Limb (tissue), 2 donors: ENCODE measurements around the gene APBA1.
"Not testable (repeated sequence)": the region's sequence is repeated elsewhere in the genome, so short reads cannot be mapped to it uniquely, and the experiment has no call there.

ENCODE experiments used
- DNase-seq, 2 donors: peaks; one replicate each; pipeline ENCODE4 v3.0.0-alpha.2; 2016; ENCODE audit errors: extremely low spot score in 2 of 2

Gene APBA1

DNA sequence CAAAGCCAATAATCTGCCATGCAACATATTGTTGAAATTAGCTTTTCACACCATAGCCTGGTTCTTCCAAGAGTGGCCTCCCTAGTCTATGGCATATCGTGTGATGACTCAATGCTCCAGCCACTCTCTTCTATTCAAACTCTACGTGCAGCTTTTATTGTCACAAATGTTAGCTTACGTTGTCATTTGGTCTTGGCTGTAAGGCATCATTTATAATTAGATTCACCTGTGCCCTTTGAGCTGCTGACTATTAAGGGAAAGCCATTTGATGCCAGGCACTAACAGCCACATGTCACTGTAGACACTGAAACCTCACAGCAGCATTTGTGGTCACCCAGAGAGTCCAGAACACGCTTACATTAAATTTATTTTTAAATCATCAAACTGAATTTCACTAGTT, 66.8 kb downstream of the APBA1 start:
- DNase-seq, result no peak

DNA sequence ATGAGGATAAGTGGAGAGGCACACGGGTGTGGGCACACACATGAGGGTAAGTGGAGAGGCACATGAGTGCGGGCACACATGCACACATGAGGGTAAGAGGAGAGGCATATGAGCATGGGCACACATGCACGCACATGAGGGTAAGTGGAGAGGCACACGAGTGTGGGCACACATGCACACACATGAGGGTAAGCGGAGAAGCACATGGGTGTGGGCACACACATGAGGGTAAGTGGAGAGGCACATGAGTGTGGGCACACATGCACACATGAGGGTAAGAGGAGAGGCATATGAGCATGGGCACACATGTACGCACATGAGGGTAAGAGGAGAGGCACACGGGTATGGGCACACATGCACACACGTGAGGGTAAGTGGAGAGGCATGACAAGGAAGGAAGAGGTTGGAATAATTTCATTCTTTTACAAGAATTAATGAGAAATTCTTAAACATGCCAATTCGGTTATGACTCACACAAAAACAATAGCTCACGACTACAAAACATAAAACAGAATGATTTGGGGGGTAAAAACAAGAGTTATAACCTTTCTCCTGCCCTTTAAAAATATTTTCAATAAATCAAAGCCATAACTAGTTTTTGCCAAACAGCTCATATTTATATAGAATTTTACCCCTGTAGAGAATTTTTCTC, 67.5 kb downstream of the APBA1 start:
- no peak for DNase-seq

DNA sequence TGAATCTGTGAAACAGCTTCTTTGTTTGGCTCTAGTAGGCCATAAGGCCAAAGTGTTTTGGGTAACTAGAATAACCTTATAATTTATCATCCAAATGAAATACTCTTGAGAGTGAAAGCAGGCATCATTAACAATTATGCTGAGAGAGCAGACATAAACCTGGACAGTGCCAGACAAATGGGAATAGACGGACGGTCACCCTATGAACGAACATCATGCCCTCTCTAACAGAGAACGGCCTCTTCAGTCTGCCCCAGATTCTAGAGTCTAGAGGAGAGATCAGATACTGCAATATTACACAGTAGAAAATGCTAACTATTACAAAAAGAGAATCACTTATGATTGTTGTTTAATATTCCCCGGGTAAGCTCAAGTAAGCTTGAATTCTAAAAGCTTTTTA, 68.5 kb downstream of the APBA1 start:
- DNase-seq, result no peak

DNA sequence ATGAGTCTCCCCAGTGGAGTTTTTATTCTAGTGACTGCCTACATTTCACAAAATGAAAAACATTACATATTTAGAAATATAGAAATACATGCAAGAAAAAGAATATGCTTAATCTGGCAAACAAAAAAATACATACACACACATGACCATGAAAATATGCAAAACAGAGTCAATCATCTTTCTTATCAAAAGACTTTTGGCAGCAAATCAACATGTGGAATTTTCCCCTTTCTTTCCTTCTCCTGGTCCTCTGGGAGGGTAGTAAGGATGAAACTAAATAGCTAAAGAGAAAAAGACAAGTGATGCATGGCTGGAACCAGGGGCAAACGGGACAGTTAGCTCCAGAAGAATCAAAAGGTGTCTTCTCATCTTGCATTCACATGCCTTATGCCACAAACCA, 69.4 kb downstream of the APBA1 start:
- no peak for DNase-seq

DNA sequence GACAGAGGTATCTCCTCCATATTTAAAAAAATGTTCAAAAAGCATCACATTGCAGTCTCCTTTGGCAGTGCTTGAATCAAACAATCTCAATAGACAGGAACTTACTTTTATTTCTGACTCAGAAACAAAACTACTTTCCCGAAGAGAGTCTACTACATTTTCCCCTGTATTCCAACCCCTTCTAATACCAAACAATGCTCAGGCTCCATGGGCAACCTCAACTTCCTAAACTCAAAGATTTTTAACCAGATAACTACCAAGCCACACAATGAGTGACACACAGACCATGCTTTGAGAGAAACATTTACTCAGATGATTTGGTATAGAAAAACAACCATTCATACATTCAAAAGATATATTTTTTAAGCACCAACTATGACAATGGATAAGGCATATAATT, 70.5 kb downstream of the APBA1 start:
- no peak for DNase-seq

DNA sequence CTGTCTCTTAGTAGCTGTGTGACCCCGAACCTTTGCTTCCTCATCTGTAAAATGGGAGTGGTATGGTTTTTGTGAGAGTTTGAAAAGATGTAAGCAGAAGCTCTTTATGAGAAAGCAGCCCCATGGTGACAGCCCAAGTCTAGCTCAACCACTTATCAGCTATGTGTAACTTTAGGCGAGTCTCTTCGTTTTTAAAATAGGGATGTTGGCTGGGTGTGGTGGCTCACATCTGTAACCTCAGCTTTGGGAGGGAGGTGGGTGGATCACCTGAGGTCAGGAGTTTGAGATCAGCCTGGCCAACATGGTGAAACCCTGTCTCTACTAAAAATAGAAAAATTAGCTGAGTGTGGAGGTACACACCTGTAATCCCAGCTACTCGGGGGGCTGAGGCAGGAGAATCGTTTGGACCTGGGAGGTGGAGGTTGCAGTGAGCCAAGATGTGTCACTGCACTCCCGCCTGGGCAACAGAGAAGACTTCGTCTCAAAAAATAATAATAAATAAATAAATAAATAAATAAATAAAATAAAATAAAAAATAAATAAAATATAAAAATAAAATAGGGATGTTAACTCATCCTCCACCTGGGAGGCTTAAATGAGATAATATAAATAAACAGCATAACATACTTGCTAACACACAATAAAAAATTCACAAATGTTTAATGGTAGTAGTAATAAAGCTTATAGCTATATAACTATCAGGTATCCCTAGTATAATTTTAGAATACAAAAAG, 71.7 kb downstream of the APBA1 start:
- no peak for DNase-seq

DNA sequence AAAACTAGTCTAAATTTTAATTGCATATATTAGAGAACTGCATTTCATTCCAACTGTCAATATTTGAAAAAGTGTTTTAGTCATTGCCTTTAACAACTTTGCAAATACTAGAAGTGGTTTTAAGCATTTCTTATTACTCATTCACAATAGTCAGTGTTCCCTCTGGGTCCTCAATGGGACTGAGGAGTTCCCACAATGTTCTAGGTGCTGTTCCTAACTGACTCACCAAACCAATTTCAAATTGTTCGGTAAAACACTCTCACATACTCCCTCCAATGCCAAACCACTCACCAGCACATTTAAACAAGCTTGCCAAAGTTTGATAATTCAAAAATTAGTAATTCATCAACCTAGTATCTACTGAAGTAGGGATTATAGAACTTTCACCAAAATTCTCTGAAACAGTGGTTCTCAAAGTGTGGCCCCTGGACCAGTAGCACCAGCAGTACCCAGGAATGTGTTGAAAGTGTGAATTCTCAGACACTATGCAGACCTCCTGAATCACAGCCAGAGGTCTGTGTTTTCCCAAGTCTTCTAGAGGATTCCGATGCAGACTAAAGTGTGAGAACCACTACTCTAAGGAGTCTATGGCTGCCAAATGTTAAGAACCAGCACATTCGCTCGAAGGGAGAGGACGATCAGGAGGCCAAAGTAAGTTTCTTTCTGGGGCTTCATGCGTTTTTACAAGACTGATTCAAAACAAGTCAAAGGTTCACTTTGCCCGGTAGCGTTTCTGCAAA, 72.8 kb downstream of the APBA1 start:
- DNase-seq, result no peak

DNA sequence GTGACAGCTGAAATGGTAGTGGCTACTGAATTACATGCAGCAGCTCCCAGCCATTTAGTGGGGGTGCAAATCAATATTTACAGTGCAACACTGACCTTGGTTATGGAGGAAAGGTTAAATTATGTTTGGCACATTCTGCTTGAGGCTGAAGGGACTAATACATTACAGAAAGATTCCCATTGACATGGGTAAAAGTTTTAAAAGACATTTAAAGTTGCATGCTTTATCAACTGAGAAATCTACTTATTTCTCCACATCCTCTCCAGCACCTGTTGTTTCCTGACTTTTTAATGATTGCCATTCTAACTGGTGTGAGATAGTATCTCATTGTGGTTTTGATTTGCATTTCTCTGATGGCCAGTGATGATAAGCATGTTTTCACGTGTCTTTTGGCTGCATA, 75.3 kb downstream of the APBA1 start:
- not testable (repeated sequence) for DNase-seq

DNA sequence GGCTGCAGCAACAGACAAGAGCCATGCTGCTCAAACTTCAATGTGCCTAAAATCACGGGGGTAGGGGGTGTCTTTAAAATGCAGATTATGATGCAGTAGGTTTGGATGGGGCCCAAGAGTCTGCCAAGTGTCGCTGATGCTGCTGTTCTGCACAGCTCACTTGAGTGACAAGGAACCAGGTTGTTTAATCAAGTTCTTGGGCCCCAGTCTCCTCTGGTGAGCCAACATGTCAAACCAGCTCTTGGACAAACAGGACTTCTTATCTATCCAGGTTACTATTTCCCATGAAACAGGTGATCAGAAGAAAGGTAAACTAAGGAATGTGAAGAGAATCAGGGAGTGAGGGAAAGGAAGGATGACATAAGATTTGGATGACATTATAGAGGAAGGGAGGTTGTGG, 78.0 kb downstream of the APBA1 start:
- no peak for DNase-seq

DNA sequence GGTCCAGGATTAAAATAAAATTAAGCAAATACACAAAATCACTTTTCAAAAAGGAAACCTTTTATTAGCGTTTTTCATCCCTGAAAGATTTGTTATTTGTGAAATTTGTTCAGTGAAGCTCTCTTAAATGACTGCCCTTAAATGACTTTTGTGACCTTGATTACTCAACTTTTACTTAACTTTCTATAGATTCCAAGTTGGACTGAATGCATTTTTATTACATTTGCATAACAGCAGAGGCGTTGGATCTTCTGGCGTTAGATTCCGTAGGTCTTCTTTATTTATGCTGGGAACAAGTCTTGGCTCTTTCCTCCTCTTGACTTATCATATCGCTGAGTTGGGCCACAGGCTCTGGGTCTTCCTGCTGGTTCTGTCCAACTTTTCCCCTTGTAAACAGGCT, 78.4 kb downstream of the APBA1 start:
- DNase-seq, result no peak

DNA sequence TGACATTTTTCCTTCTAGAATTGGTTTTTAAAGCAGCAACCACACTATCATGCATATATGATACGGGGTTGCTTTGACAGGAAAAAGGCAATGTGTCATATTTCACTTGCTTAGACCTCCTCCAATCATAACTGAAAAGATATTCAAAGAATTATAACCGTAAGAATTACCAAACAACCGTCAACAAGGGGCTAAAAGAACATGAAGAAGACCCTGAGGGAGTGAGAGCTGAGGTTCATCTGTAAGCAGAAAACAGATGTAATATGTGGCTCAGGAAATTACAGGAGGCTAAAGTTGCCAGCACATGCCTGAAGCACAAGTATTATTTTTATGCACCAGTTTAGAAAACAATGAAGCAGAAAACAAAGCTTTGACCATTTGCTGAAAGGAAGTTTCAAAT, 78.9 kb downstream of the APBA1 start:
- peak in 1 of 2 donors; percentile 46 for DNase-seq

DNA sequence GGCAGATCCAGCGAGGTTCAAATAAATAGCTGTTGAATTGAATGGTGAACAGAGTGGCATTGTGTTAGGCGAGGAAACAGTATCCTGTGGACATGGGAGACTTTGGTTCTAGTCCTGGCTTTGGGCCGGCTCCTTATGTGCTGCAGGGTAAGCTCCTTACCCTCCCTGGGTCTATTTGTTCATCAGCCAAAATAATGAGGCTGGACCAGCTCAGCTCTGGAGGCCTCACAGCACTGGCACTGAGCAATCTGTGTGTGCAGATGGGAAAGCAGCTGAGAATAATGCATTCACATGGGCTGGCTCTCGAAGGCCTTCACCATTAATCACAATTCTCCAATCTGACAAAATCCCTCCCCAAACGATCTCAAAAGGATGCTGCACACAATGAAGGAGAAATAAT, 81.9 kb downstream of the APBA1 start:
- no peak for DNase-seq

DNA sequence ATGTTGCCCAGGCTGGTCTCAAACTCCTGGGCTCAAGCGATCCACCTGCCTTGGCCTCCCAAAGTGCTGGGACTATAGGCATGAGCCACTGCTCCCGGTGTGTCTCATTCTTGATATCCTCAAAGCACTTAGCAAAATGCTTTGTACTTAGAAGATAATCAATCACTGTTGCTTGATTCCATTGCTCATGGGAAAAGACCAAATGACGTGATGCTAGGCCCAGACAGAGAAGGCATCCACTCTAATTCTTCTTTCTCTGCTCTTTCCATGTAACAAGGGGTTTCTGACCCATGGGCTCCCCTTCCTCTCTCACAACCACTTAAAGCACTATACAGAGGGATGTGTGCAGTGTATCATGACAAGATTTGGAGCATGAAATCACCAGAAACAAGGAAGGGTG, 83.0 kb downstream of the APBA1 start:
- DNase-seq, result no peak

DNA sequence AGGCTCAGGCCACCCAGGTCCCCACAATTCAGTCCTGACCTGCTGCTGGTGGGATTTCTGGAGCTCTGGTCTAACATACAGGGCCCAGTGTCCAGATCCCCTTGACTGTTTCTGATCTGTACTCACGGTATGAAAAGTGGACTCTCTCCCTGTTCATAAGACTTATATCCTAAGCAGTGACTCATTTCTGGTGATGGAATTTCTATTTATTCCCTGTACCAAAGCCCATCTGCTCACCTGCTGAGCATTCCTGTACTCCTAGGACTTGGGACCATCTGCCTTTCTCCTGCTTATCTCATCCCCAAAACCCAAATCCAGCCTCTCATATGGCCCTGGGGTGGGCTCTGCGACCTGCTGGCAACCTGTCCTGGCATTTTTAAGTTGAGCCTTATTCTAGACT, 86.6 kb downstream of the APBA1 start:
- no peak for DNase-seq

DNA sequence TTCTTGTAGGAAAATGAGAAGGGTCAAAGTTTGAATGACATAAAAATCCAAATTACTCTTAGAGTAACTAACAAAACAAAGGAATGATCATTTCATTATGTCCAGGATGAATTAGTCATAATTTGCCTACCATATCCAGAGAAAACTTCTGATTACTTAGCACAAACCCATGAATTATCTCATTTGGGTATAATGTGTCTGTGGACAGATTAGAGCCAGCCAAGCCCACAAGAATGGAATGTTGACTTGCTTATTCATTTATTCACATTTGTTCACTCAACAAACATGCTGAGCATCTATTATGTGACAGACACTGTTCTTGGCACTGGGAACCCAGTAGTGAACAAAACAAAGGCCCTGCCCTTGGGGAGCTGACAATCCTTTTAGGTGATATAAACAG, 87.4 kb downstream of the APBA1 start:
- no peak for DNase-seq

DNA sequence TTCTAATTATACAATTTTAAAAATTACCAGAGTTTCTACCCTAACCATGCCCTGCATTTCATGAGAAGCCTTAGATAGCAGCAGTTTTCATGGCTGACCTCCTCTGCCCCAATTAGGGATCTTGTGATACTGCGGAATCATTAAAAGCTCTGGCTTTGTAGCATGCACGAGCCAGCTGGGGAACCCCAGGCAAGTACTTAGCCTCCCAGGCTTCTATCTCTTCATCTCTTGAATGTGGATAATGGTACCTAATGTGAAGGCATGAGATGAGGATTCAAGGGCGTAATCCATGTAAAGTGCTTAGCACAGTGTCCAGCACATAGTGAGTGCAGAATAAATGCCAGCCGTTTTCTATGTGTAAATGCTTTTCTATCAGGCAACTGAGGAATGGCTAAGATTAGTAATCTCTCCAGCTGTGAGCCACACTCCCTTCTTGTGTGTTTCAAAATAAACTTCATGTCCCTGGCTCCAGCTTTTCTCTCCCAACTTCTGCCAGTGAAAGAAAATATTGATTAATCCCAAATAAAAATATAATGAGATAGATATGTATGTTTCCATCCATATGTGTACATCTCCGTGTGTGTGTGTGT, 88.4 kb downstream of the APBA1 start:
- DNase-seq, result no peak

DNA sequence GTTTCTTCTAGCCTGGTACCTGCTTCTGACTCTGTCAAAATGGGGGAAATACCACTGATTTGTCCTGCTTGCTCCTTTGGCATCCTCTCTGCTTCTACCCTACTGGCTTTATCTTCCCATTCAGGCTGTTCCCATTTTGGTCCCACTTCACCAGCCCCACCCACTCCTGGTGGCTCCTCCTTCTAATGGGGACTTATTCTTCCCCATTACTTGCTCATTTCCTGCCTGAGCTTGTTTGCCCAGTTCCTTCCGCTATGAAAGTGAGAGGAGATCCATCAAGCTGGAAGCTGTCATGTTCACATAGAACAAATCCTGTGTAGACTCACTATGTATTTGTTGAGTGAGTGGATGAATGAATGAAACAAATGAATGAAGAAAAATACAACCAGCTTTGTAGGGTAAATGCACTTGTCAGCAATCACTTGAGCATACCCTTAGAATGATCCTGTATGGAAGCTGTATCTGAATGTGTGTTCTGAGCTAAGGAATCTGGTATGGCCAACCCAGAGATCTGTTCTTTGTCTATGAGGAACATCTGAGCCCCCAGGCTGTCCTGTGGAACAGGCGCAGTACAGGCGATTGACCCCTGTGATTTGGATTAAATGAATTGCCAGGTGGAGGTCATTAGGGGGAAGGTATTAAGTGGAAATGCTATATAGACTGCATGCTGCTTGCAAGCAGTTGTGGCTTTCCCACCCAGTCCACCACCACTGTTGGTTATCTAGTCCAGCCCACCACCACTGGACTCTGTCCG, 89.5 kb downstream of the APBA1 start:
- no peak for DNase-seq

DNA sequence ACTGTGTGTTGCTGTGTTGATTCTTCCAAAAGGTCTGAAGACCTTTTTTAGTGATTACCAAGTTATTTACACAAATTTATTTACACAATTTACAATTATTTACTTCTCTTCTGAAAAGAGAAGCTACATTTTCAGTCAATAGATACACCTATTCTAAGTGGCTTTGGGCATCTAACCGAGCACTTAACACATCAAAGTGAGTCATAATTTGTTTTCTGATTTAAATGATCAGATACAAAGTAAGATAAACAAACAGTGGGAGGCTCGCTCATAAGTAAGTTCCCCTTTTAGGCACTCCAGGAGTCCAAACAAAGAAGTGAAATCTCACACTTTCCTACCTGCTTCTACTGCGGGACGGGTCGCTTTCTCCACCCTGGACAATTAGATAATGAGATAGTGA, 90.2 kb downstream of the APBA1 start:
- no peak for DNase-seq

DNA sequence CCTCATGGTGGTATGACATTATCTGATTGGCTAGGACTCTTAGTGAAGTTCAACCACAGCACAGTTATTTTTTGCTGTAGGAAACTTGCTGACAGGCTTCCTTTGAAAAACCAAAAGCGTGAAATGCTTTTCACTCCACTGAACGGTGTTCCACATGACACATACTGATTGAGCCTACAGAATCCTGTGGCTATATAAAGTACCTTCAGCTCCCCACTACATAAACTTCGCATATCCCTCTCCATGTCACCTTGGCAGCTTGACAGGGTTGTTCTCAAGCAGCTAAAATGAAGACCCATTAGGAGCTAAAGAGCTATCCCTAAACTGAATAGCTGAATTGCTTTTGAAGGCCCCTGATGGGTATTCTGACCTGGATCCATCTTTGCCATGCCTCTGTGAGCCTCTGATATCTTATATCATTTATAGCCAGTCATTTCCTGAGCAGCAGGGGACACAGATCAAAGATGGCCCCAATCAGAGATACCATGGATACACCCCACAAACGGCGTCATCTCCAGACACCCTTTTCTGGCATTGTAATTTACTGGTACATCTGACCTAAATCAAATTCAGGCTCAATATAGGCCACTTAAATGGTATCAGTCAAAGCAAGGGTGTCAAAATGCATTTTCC, 91.5 kb downstream of the APBA1 start:
- DNase-seq, result no peak

DNA sequence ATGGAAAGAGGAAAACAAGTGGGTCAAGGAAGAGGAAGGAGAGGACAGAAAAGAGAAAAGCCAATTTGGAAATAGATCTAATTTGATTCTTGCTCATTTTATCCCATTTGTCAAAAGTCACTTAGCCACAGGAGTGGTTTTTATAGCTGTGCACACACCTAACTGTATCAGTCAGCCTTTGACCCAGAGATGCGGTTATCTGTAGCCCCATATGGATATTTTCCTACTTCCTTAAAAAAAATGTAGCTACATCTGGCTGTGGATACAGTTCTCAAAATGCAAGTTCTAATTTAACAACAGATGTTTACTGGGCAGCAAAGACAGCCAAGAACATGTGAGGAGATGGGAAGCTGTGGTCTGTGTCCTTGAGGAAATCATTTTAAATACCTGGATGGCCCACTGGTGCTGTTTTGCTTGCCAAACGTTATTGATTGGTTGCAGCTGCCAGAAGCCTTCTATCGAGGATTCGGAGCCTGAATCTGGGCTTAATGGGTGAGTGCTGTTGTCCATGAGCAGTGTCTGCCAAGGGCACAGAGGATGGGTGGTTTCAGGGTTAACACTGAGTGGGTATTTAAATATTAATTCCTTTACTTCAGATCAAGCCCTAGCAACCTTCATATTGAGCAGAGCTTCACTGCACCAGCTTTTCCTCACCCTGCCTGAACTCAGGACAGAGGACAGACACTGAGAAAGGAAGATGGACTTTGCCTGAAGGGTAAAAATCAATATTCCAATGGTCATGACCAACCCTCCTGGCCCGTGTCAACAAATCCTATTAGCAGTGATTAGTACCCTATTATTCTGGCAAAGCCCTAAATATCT, 92.2 kb downstream of the APBA1 start:
- no peak for DNase-seq
